ENCODE results near the gene PEX14. TPM values are rescaled to one million over a fixed set of nuclear protein-coding genes. Genes with fewer than 3 reads are reported as not detected.
"Not testable (repeated sequence)": the region's sequence is repeated elsewhere in the genome, so short reads cannot be mapped to it uniquely, and the experiment has no call there.

PEX14 gene
- total RNA-seq (11.7 TPM), polyA plus RNA-seq (ENCODE audit: insufficient read depth in 1 of 8, insufficient read length in 8 of 8, low replicate concordance in 1 of 8) (10 to 100 TPM; 14.2 to 16.8 (median 15.2) TPM)
- long read RNA-seq, donor 1, partial matches to known transcripts = 0 of 4 reads
- long read RNA-seq, donor 1, other reads (novel, unspliced or antisense) = 0 of 4 reads
- long read RNA-seq, donor 2 = 0 reads
- long read RNA-seq, donor 3, partial matches to known transcripts = 0 of 3 reads
- long read RNA-seq, donor 3, other reads (novel, unspliced or antisense) = 0 of 3 reads
- long read RNA-seq, donor 4, partial matches to known transcripts = 7 of 18 reads
- long read RNA-seq, donor 4, other reads (novel, unspliced or antisense) = 8 of 18 reads
- long read RNA-seq, donor 5, transcript PEX14-201 (9 exons, 1,985 nt) = major isoform, 7 of 7 reads
- long read RNA-seq, donor 5, partial matches to known transcripts = 0 of 7 reads
- long read RNA-seq, donor 5, other reads (novel, unspliced or antisense) = 0 of 7 reads
- long read RNA-seq, donor 6, partial matches to known transcripts = 5 of 9 reads
- long read RNA-seq, donor 6, other reads (novel, unspliced or antisense) = 0 of 9 reads
- long read RNA-seq, donor 7, partial matches to known transcripts = 0 of 3 reads
- long read RNA-seq, donor 7, other reads (novel, unspliced or antisense) = 0 of 3 reads
- long read RNA-seq, donor 8 = 0 reads
- long read RNA-seq, donor 9, partial matches to known transcripts = 0 of 2 reads
- long read RNA-seq, donor 9, other reads (novel, unspliced or antisense) = 0 of 2 reads
- long read RNA-seq, donor 10, partial matches to known transcripts = 0 of 4 reads
- long read RNA-seq, donor 10, other reads (novel, unspliced or antisense) = 0 of 4 reads
- long read RNA-seq, donor 11, partial matches to known transcripts = 0 of 4 reads
- long read RNA-seq, donor 11, other reads (novel, unspliced or antisense) = 0 of 4 reads

GRCh38 chr1:10474613-10475507 lies at the start of gene PEX14:
TSS of gene PEX14 (plus strand) at chr1:10474950. CDS start at chr1:10474967, 17 bp downstream.
- Histone ChIP-seq H3K27me3 (ENCODE audit: control insufficient read depth, insufficient read depth, low read length) (no peaks in the 10 kb centered on the region), H3K36me3 (ENCODE audit: control insufficient read depth, insufficient read depth, low read length) (peaks cover 6% of the 10 kb centered on the region), H3K9me3 (replicated peaks; ENCODE audit: control insufficient read depth, low read depth, low read length) (no peaks in the 10 kb centered on the region), H3K4me1 (ENCODE audit: control insufficient read depth, insufficient read depth, low read length) (peaks cover 8% of the 10 kb centered on the region), H3K27ac (ENCODE audit: low read length) (peak within 1 kb of the TSS; percentile 80), H3K4me3 (ENCODE audit: low read length) (peak within 1 kb of the TSS; percentile 93)
- DNase-seq = peak; percentile 95
- WGBS (ENCODE audit: insufficient coverage) = 15% methylated on average over 32 of the region's 50 CpGs

DNA sequence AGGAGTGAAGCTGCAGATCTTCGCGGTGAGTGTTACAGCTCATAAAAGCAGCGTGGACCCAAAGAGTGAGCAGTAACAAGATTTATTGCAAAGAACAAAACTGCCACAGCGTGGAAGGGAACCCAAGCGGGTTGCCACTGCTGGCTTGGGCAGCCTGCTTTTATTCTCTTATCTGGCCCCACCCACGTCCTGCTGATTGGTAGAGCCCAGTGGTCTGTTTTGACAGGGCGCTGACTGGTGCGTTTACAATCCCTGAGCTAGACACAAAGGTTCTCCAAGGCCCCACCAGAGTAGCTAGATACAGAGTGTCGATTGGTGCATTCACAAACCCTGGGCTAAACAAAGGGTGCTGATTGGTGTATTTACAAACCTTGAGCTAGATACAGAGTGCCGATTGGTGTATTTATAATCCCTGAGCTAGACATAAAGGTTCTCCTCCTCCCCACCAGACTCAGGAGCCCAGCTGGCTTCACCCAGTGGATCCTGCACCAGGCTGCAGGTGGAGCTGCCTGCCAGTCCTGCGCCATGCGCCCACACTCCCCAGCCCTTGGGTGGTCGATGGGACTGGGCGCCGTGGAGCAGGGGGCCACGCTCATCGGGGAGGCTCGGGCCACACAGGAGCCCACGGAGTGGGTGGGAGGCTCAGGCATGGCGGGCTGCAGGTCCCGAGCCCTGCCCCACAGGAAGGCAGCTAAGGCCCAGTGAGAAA lies 48.8 kb upstream of the PEX14 start:
- H3K9me3 ChIP-seq (replicated peaks; ENCODE audit: control insufficient read depth, low read depth, low read length); H3K4me3 ChIP-seq (ENCODE audit: low read length); H3K27me3 ChIP-seq (ENCODE audit: control insufficient read depth, insufficient read depth, low read length); H3K27ac ChIP-seq (ENCODE audit: low read length); H3K36me3 ChIP-seq (ENCODE audit: control insufficient read depth, insufficient read depth, low read length); DNase-seq: not testable (repeated sequence)
- 99% methylated on average over 9 of the region's 21 CpGs for WGBS (ENCODE audit: insufficient coverage)
- peaks cover 16% of the 10 kb centered on the region for H3K4me1 ChIP-seq (ENCODE audit: control insufficient read depth, insufficient read depth, low read length)

- H3K27ac ChIP-seq (ENCODE audit: low read length); H3K36me3 ChIP-seq (ENCODE audit: control insufficient read depth, insufficient read depth, low read length); DNase-seq; H3K4me3 ChIP-seq (ENCODE audit: low read length); H3K9me3 ChIP-seq (replicated peaks; ENCODE audit: control insufficient read depth, low read depth, low read length); H3K27me3 ChIP-seq (ENCODE audit: control insufficient read depth, insufficient read depth, low read length): not testable (repeated sequence)
- WGBS (ENCODE audit: insufficient coverage) = no CpG with 5 or more reads among the region's 21 CpGs
- H3K4me1 ChIP-seq (ENCODE audit: control insufficient read depth, insufficient read depth, low read length) = peaks cover 22% of the 10 kb centered on the region
Observed at GRCh38 chr1:10426535-10426848, 48.3 kb upstream of the PEX14 start.

DNA sequence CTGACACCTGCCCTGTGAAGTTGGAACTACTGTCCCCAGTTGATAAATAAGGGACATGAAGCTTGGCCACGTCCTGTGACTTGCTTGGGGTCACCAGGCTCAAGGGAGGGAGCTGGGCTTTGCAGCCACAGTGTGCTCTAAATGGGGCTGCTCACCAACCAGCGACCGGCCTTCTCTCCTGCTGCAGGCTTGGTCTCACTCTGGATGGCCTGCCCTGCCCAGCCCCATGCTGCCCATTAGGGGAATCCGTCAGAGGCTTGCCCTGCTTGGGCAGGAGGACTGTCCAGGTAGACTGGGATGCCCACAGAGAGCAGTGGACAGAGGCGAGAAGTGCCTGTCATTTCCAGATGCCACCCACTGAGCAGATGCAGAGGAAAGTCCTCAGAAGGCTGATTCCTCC lies 45.8 kb upstream of the PEX14 start:
- DNase-seq = peak; percentile 14
- 88% methylated on average over 5 of the region's 5 CpGs for WGBS (ENCODE audit: insufficient coverage)
- Histone ChIP-seq H3K9me3 (replicated peaks; ENCODE audit: control insufficient read depth, low read depth, low read length) (no peaks in the 10 kb centered on the region), H3K36me3 (ENCODE audit: control insufficient read depth, insufficient read depth, low read length) (no peaks in the 10 kb centered on the region), H3K4me3 (ENCODE audit: low read length) (no peak overlapping the region), H3K27me3 (ENCODE audit: control insufficient read depth, insufficient read depth, low read length) (no peaks in the 10 kb centered on the region), H3K4me1 (ENCODE audit: control insufficient read depth, insufficient read depth, low read length) (peaks cover 19% of the 10 kb centered on the region), H3K27ac (ENCODE audit: low read length) (no peak overlapping the region)

DNA sequence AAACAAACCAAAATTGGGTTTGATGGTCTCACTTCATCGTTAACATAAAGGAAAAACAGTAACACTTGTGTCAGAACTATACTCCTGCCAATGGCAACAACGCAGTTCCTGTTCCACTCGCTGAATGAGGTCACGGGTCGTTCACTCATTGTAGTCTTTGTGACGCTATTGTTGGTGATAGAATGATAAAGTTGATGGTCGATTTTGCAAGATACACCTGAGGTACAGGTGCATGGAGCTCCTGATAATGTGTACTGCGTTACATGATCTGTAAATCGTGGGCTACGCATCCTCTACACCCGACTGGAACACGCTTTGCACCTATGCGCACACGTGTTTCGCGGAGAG lies 44.9 kb upstream of the PEX14 start:
- peak; percentile 46 for DNase-seq
- Histone ChIP-seq H3K36me3 (ENCODE audit: control insufficient read depth, insufficient read depth, low read length) (no peaks in the 10 kb centered on the region), H3K4me1 (ENCODE audit: control insufficient read depth, insufficient read depth, low read length) (peaks cover 13% of the 10 kb centered on the region), H3K27ac (ENCODE audit: low read length) (no peak overlapping the region), H3K9me3 (replicated peaks; ENCODE audit: control insufficient read depth, low read depth, low read length) (no peaks in the 10 kb centered on the region), H3K27me3 (ENCODE audit: control insufficient read depth, insufficient read depth, low read length) (no peaks in the 10 kb centered on the region), H3K4me3 (ENCODE audit: low read length) (peak overlapping the region; percentile 72)
- 21% methylated on average over 11 of the region's 16 CpGs for WGBS (ENCODE audit: insufficient coverage)

DNA sequence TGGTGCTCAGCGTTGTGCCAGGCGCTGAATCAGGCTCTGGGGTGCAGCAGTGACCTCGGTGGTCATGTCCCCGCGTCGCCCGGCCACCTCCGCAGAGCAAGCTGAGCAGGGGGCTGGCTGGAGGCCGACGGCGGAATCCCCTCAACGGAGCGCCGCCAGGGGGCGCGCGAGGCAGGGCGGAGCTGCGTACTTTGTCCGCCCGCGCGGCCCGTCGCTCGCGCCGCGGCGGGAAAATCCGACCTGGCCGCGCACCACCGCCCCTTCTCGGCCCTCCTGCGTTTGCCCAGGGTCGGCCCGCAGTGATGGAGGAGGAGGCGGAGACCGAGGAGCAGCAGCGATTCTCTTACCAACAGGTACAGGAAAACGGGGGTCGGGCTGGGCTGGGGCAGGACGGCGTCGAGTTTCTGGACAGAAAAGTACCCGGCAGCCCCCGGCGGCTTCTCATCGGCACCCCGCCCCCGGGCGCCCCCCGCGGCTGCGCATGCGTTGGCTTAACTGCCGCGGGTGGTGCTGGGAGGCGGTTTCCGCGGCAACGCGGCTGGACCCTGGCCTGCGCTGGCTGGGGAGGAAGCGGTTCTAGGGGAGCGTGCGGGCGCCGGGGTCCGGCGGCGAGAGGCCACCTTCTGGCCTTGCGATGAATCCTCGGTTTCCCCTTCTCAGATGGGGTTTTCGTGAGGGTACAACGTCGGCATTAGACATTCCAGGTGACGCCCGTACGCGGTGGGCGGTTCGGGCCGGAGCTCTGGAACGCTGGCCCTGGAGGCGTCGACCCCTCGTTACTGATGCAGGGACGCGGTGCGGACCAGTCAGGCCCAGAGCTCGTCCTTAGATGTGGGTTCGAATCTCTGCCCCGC lies 44.3 kb upstream of the PEX14 start, which contains the start of gene CENPS:
CENPS (plus strand) TSS at position 218 of the 854 bp plus-strand sequence; CDS start at position 303, 85 bp downstream.
- peak within 1 kb of the TSS; percentile 83 for H3K27ac ChIP-seq (ENCODE audit: low read length)
- no peaks in the 10 kb centered on the region for H3K9me3 ChIP-seq (replicated peaks; ENCODE audit: control insufficient read depth, low read depth, low read length)
- H3K4me1 ChIP-seq (ENCODE audit: control insufficient read depth, insufficient read depth, low read length) = peaks cover 13% of the 10 kb centered on the region
- H3K36me3 ChIP-seq (ENCODE audit: control insufficient read depth, insufficient read depth, low read length) = peaks cover 3% of the 10 kb centered on the region
- peak; percentile 97 for DNase-seq
- no peaks in the 10 kb centered on the region for H3K27me3 ChIP-seq (ENCODE audit: control insufficient read depth, insufficient read depth, low read length)
- under 1% methylated on average over 95 of the region's 95 CpGs for WGBS (ENCODE audit: insufficient coverage)
- H3K4me3 ChIP-seq (ENCODE audit: low read length) = peak within 1 kb of the TSS; percentile 72

DNA sequence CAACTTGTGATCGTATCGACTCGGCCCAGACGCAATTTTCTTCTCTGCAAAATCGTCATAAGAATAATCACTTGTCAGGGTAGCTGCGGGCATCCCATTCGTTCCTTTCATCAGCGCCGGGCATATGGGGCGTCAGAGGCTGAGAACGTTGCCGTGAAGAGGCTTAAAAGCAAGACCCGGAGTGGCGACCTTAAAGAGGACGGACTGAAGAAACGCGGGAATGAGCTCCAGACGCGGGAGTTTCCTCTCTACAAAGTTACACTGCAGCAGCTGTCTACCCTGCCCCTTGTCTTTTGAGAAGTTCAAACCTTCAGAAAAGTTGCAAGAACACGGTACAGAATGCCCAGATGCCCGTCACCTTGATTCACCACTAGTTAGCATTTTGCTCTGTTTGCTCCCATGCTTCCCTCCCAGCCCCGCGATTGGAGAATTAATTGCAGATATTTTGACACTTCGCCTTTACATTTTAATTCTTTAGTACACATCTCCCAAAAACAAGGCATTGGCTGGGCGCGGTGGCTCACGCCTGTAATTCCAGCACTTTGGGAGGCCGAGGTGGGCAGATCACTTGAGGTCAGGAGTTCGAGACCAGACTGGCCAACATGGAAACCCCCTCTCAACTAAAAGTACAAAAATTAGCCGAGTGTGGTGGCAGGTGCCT lies 43.5 kb upstream of the PEX14 start:
- H3K27ac ChIP-seq (ENCODE audit: low read length) = peak overlapping the region; percentile 83
- WGBS (ENCODE audit: insufficient coverage) = 19% methylated on average over 26 of the region's 30 CpGs
- peaks cover 3% of the 10 kb centered on the region for H3K36me3 ChIP-seq (ENCODE audit: control insufficient read depth, insufficient read depth, low read length)
- H3K4me3 ChIP-seq (ENCODE audit: low read length) = peak overlapping the region; percentile 72
- H3K4me1 ChIP-seq (ENCODE audit: control insufficient read depth, insufficient read depth, low read length) = peaks cover 13% of the 10 kb centered on the region
- no peaks in the 10 kb centered on the region for H3K27me3 ChIP-seq (ENCODE audit: control insufficient read depth, insufficient read depth, low read length)
- H3K9me3 ChIP-seq (replicated peaks; ENCODE audit: control insufficient read depth, low read depth, low read length) = no peaks in the 10 kb centered on the region
- no peak for DNase-seq

DNA sequence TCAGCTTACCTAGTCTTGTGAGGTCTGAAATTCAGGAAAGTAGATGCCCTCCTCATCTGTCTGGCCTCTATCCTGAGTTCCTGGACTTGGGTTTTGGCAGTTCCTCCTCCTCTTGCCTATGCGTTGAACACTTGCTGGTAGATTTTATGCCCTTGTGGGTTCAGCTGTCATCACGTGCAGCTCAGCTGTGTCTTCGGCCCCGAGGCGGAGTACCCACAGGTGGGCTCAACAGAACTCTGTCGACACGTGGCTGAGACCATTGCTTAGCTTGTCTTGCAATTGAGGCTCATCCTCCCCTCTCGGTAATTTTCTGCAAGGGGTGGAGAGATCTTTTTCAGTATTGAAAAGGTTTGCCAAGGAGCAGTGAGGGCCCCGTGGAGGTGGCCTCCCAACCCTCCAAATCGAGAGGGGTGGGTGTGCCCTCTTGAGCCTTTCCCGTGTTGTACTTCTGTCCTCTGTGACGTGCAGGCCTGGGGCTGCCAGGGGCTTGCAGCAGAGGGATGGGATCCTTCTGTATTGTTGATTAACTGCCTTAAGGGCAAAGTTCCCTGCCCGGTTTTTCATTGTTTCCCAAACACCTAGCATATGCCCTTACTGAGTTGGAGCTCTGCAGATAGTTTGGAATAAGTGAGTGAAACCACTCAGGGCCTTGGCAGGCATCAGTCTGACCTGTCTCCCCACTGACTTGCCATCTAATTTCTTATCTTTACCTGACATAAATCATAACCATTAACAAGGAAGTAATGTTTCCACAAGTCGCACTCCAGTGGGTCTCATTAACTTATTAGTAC lies 41.6 kb upstream of the PEX14 start:
- Histone ChIP-seq H3K36me3 (ENCODE audit: control insufficient read depth, insufficient read depth, low read length) (peaks cover 3% of the 10 kb centered on the region), H3K4me3 (ENCODE audit: low read length) (no peak overlapping the region), H3K27me3 (ENCODE audit: control insufficient read depth, insufficient read depth, low read length) (no peaks in the 10 kb centered on the region), H3K9me3 (replicated peaks; ENCODE audit: control insufficient read depth, low read depth, low read length) (no peaks in the 10 kb centered on the region), H3K27ac (ENCODE audit: low read length) (no peak overlapping the region), H3K4me1 (ENCODE audit: control insufficient read depth, insufficient read depth, low read length) (peaks cover 10% of the 10 kb centered on the region)
- no peak for DNase-seq
- 67% methylated on average over 11 of the region's 14 CpGs for WGBS (ENCODE audit: insufficient coverage)
